Activated CD8-positive, alpha-beta memory T cell treated with anti-CD3 and anti-CD28 coated beads for 36 hours (primary cell): ENCODE measurements around the gene NQO1. TPM values are rescaled to one million over a fixed set of nuclear protein-coding genes. Genes with fewer than 3 reads are reported as not detected.

ENCODE experiments used
- CTCF ChIA-PET: fragments of 350-600 bp; sonication (Branson Sonifier 250); formaldehyde crosslinking; loops from one replicate; lab custom pipeline; 2021; ENCODE audit warnings: antibody characterized with exemption; lab: Charles Lee
- POLR2A ChIA-PET: fragments of 350-600 bp; sonication (Branson Sonifier 250); formaldehyde crosslinking; loops from one replicate; lab custom pipeline; 2021; ENCODE audit warnings: antibody characterized with exemption; lab: Charles Lee
- total RNA-seq, 2 experiments: library from RNA; stranded (reverse); gene quantifications; one replicate each; pipeline ENCODE4 v1.2.3, GENCODE V29; 2021

The NQO1 gene
- total RNA-seq, 2 experiments from 2014 or later: 13.4 to 13.7 TPM

DNA sequence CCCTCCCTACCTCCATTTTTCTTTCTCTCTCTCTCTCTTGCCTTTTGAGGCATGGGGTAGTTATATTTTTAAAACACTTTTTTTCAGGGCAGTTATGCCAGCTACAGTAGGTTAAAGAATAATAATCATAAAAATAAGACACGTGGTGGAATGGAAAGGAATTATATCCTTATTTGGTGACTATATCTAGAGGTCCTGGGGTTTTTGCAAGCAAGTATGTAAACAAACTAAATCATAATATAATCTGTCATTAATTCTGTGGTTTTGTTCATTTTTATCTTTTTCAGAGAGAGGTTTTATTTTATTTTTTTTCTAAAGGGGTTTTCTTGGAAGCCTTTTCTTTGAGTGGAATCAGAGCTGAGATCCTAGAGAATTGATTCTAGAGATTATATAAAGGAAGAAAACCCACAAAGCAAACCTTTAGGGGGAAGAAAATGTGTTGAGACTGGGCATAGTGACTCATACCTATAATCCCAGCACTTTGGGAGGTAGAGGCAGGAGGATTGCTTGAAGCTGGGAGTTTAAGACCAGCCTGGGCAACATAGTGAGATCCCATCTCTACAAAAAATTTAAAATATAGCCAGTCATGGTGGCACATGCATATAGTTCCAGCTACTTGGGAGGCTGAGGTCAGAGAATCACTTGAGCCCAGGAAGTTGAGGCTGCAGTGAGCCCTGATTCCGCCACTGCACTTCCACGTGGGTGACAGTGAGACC is 53.2 kb downstream of the NQO1 start:
- CTCF ChIA-PET: no interaction called here
- POLR2A ChIA-PET: no interaction called here

DNA sequence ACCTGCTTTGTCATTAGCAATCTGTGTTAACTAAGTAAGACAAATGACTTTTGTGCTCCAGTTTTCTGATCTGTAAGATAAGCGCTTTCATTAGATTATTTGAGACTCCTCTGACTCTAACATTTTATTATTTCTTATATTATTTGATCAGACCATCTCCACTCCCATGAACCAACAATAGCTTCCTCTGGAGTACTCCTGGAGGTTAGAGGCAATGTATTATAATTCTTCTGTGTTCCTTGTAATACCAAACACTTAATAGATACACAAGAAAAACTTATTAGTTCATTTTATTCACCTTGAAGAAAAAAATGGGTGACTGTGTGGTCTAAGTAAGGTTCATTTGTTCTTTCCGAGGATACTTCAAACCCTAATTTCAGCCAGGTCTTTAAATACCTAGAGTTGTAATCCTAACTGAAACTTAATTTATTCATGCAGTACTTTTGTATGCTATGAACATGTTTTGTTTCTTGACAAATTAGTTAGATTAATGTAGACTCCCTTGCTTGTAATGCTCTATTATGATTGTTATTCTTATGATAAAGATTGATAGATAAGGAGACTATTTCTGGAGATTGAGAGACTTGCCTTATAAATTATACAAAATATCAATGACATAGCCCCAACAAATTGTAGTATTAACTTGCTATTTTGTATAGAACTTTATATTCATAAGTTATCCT is 53.9 kb downstream of the NQO1 start:
- POLR2A ChIA-PET: interaction anchor here (0.5 kb wide), 1 partner anchor 135 kb away, joined by 7 read pairs; no protein-coding TSS in a partner anchor
- CTCF ChIA-PET: no interaction called here

GRCh38 chr16:69669577-69669976 is 56.8 kb downstream of the NQO1 start:
- POLR2A ChIA-PET: no interaction called here
- CTCF ChIA-PET: no interaction called here

GRCh38 chr16:69663846-69664245 is 62.5 kb downstream of the NQO1 start:
- POLR2A ChIA-PET: no interaction called here
- CTCF ChIA-PET: no interaction called here

DNA sequence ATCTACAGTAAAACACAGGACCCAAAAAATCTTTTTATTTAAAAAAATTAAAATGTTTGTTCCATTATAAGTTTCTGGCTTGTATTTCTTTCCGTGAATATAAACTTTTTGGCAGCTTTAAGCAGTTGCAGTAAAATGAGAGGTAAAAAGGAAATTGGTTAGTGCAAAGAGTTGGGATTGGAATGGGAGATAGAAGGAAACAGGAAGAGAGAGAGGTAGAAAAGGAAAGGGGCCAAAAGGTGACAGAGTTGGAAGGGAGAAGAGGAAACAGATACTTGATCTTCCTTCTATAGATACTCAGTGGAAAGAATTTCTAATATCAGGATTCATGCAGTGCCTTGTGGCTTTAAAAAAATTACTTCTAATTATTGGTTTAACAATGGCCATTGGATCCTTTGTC is 63.5 kb downstream of the NQO1 start:
- ChIA-PET CTCF (interaction anchor here (0.7 kb wide), 2 partner anchors 273 to 436 kb away, joined by 3 read pairs; no protein-coding TSS in a partner anchor), POLR2A (interaction anchor here (0.6 kb wide), 1 partner anchor 787 kb away, joined by 9 read pairs; no protein-coding TSS in a partner anchor)

GRCh38 chr16:69660166-69660565 is 66.2 kb downstream of the NQO1 start:
- POLR2A ChIA-PET: no interaction called here
- CTCF ChIA-PET: no interaction called here

Other genes with a start within 250 kb of the NQO1 start
- 10 to 100 TPM; 39.8 to 40.0 TPM for gene NFAT5, start 160.6 kb downstream of the NQO1 start, total RNA-seq
- 100 to 1,000 TPM; 127 to 130 TPM for gene NOB1, start 28.4 kb upstream of the NQO1 start, total RNA-seq
- gene WWP2, start 35.8 kb upstream of the NQO1 start, total RNA-seq: 10 to 100 TPM; 36.1 to 36.3 TPM
- under 1 TPM in 1 of 2 experiments, not detected in 1; 0.19 TPM for gene CLEC18A, start 224.8 kb upstream of the NQO1 start, total RNA-seq